Neural progenitor cell (in vitro differentiated cells): ENCODE measurements around the gene CCT7. TPM values are rescaled to one million over a fixed set of nuclear protein-coding genes. Genes with fewer than 3 reads are reported as not detected.

Source experiments
- DNase-seq: peaks from one replicate; pipeline ENCODE4 v3.0.0-alpha.2; 2016; ENCODE audit warnings: low spot score
- H2AFZ ChIP-seq: fragments of 200-600 bp; sonication (generic); replicated peaks from 2 replicates; pipeline ENCODE4 v1.6.1; 2016; ENCODE audit warnings: antibody characterized with exemption
- H3F3A ChIP-seq: fragments of 200-600 bp; sonication (generic); 2 replicates; pipeline ENCODE4 v1.6.1; 2016; ENCODE audit warnings: antibody characterized with exemption, low read depth
- H3K27ac ChIP-seq: fragments of 200-600 bp; sonication (generic); 2 replicates; pipeline ENCODE4 v1.5.1; 2016; ENCODE audit warnings: mild to moderate bottlenecking
- H3K27me3 ChIP-seq: fragments of 200-600 bp; sonication (generic); 2 replicates; pipeline ENCODE4 v1.6.1; 2016; ENCODE audit warnings: mild to moderate bottlenecking, moderate library complexity
- H3K36me3 ChIP-seq: fragments of 200-600 bp; sonication (generic); 2 replicates; pipeline ENCODE4 v1.5.1; 2016
- H3K4me1 ChIP-seq: fragments of 200-600 bp; sonication (generic); 2 replicates; pipeline ENCODE4 v1.6.1; 2016; ENCODE audit warnings: mixed run types
- H3K4me2 ChIP-seq: fragments of 200-600 bp; sonication (generic); 2 replicates; pipeline ENCODE4 v1.6.1; 2016
- H3K4me3 ChIP-seq: fragments of 200-600 bp; sonication (generic); 2 replicates; pipeline ENCODE4 v1.5.1; 2016
- H3K79me2 ChIP-seq: fragments of 200-600 bp; sonication (generic); 2 replicates; pipeline ENCODE4 v1.6.1; 2016; ENCODE audit warnings: low read depth
- H3K9ac ChIP-seq: fragments of 200-600 bp; sonication (generic); 2 replicates; pipeline ENCODE4 v1.6.1; 2016
- H3K9me3 ChIP-seq: fragments of 200-600 bp; sonication (generic); 2 replicates; pipeline ENCODE4 v1.5.1; 2016; ENCODE audit warnings: low read depth
- H4K20me1 ChIP-seq: fragments of 200-600 bp; sonication (generic); 2 replicates; pipeline ENCODE4 v1.6.1; 2016; ENCODE audit warnings: low read depth
- H3K27ac Mint-ChIP-seq: 3 replicates; pipeline ENCODE4 v1.8.0; 2021; ENCODE audit warnings: mixed read lengths
- H3K27me3 Mint-ChIP-seq: 2 replicates; pipeline ENCODE4 v1.8.0; 2022; ENCODE audit warnings: low read depth, mild to moderate bottlenecking, inconsistent platforms, moderate library complexity, mixed read lengths; ENCODE audit not compliant: insufficient read depth
- H3K36me3 Mint-ChIP-seq: 3 replicates; pipeline ENCODE4 v1.8.0; 2021; ENCODE audit warnings: mixed read lengths
- H3K4me1 Mint-ChIP-seq: 3 replicates; pipeline ENCODE4 v1.8.0; 2021; ENCODE audit warnings: mixed read lengths
- H3K4me3 Mint-ChIP-seq: 3 replicates; pipeline ENCODE4 v1.8.0; 2021; ENCODE audit warnings: mild to moderate bottlenecking, moderate library complexity, mixed read lengths
- H3K9me3 Mint-ChIP-seq: 3 replicates; pipeline ENCODE4 v1.8.0; 2020; ENCODE audit warnings: mixed read lengths
- EZH2 ChIP-seq: fragments of 200-600 bp; sonication (generic); IDR thresholded peaks from 2 replicates; pipeline ENCODE4 v1.6.1; 2017; ENCODE audit warnings: antibody characterized with exemption, mild to moderate bottlenecking, moderate library complexity
- EZH2phosphoT487 ChIP-seq: fragments of 200-600 bp; sonication (generic); IDR thresholded peaks from 2 replicates; pipeline ENCODE4 v1.6.1; 2017; ENCODE audit warnings: antibody characterized with exemption
- total RNA-seq: library from RNA; depleted of rRNA; stranded (reverse); fragments of >200 nt; gene quantifications from 2 replicates; pipeline ENCODE4 v1.2.3, GENCODE V29; 2015; ENCODE audit warnings: low replicate concordance
- TF ChIP-seq, protein P1 (sequence below): fragments of 200-600 bp; sonication (generic); IDR thresholded peaks from 2 replicates; pipeline ENCODE4 v1.5.1; 2017; ENCODE audit warnings: antibody characterized with exemption, mild to moderate bottlenecking

CCT7 gene
- total RNA-seq, 1 donor from 2014 or later: 456 TPM

GRCh38 chr2:73269686-73270465 is 35.8 kb downstream of the CCT7 start:
- Mint-ChIP-seq H3K4me3 (peak overlapping the region; percentile 0), H3K27me3 (peaks cover 29% of the 10 kb centered on the region), H3K9me3 (peaks cover 4% of the 10 kb centered on the region), H3K4me1 (peaks cover 6% of the 10 kb centered on the region), H3K27ac (no peak overlapping the region), H3K36me3 (no peaks in the 10 kb centered on the region)
- peaks cover 30% of the 10 kb centered on the region for H3F3A ChIP-seq
- no peak overlapping the region for H2AFZ ChIP-seq
- no peaks in the 10 kb centered on the region for H3K36me3 ChIP-seq
- peaks cover 18% of the 10 kb centered on the region for H3K4me1 ChIP-seq
- H3K9me3 ChIP-seq: no peaks in the 10 kb centered on the region
- H3K4me2 ChIP-seq: peak overlapping the region; percentile 70
- no peaks in the 10 kb centered on the region for H3K79me2 ChIP-seq
- H3K27ac ChIP-seq: no peak overlapping the region
- no peak overlapping the region for H3K9ac ChIP-seq
- H3K4me3 ChIP-seq: peak overlapping the region; percentile 32
- H3K27me3 ChIP-seq: peaks cover 40% of the 10 kb centered on the region
- DNase-seq: no peak
- TF ChIP-seq EZH2 (no peak), EZH2phosphoT487 (no peak)
- TF ChIP-seq, protein P1, sequence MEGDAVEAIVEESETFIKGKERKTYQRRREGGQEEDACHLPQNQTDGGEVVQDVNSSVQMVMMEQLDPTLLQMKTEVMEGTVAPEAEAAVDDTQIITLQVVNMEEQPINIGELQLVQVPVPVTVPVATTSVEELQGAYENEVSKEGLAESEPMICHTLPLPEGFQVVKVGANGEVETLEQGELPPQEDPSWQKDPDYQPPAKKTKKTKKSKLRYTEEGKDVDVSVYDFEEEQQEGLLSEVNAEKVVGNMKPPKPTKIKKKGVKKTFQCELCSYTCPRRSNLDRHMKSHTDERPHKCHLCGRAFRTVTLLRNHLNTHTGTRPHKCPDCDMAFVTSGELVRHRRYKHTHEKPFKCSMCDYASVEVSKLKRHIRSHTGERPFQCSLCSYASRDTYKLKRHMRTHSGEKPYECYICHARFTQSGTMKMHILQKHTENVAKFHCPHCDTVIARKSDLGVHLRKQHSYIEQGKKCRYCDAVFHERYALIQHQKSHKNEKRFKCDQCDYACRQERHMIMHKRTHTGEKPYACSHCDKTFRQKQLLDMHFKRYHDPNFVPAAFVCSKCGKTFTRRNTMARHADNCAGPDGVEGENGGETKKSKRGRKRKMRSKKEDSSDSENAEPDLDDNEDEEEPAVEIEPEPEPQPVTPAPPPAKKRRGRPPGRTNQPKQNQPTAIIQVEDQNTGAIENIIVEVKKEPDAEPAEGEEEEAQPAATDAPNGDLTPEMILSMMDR: no peak
- peaks cover 17% of the 10 kb centered on the region for H4K20me1 ChIP-seq

- Histone ChIP-seq H3K36me3 (no peaks in the 10 kb centered on the region), H3K4me3 (no peak overlapping the region), H3K27ac (peak overlapping the region; percentile 77), H3K79me2 (no peaks in the 10 kb centered on the region), H2AFZ (no peak overlapping the region), H3K27me3 (peaks cover 37% of the 10 kb centered on the region), H4K20me1 (peaks cover 15% of the 10 kb centered on the region), H3F3A (peaks cover 30% of the 10 kb centered on the region), H3K9ac (no peak overlapping the region), H3K4me1 (peaks cover 18% of the 10 kb centered on the region), H3K9me3 (no peaks in the 10 kb centered on the region), H3K4me2 (peak overlapping the region; percentile 72)
- Mint-ChIP-seq H3K36me3 (no peaks in the 10 kb centered on the region), H3K4me3 (no peak overlapping the region), H3K4me1 (peaks cover 6% of the 10 kb centered on the region), H3K9me3 (peaks cover 4% of the 10 kb centered on the region), H3K27ac (no peak overlapping the region), H3K27me3 (peaks cover 25% of the 10 kb centered on the region)
- TF ChIP-seq EZH2phosphoT487 (no peak), EZH2 (no peak)
- TF ChIP-seq, protein P1: no peak
- DNase-seq: peak; percentile 77
These were observed 38.2 kb downstream of the CCT7 start for GRCh38 chr2:73272270-73272669.

- Mint-ChIP-seq H3K27ac (no peak overlapping the region), H3K36me3 (no peaks in the 10 kb centered on the region), H3K4me1 (peaks cover 3% of the 10 kb centered on the region), H3K27me3 (peaks cover 6% of the 10 kb centered on the region), H3K9me3 (no peaks in the 10 kb centered on the region), H3K4me3 (no peak overlapping the region)
- H3K79me2 ChIP-seq: peaks cover 17% of the 10 kb centered on the region
- H3K27me3 ChIP-seq: peaks cover 3% of the 10 kb centered on the region
- no peak overlapping the region for H3K4me3 ChIP-seq
- H3K27ac ChIP-seq: no peak overlapping the region
- H3K9ac ChIP-seq: no peak overlapping the region
- H2AFZ ChIP-seq: no peak overlapping the region
- TF ChIP-seq EZH2 (no peak), EZH2phosphoT487 (no peak)
- TF ChIP-seq, protein P1: no peak
- H3K4me1 ChIP-seq: peaks cover 11% of the 10 kb centered on the region
- peaks cover 12% of the 10 kb centered on the region for H3F3A ChIP-seq
- DNase-seq: peak; percentile 15
- no peak overlapping the region for H3K4me2 ChIP-seq
- H3K36me3 ChIP-seq: no peaks in the 10 kb centered on the region
- H4K20me1 ChIP-seq: peaks cover 28% of the 10 kb centered on the region
- no peaks in the 10 kb centered on the region for H3K9me3 ChIP-seq
These were observed 45.7 kb downstream of the CCT7 start for GRCh38 chr2:73279852-73280251.
